Ovary (tissue), 9 donors: ENCODE data around the gene PPP6R2. TPM values are rescaled to one million over a fixed set of nuclear protein-coding genes. Genes with fewer than 3 reads are reported as not detected.

Experiments used
- DNase-seq, 5 donors: peaks; one replicate each; pipeline ENCODE4 v3.0.0-alpha.2; 2019 to 2020
- H3K27ac ChIP-seq, 2 donors: fragments of 200-600 bp; one replicate each; pipeline versions ENCODE4 v1.5.1 to v1.8.0; 2019 to 2022
- H3K27me3 ChIP-seq: fragments of 200-600 bp; one replicate; pipeline ENCODE4 v1.8.0; 2022
- H3K36me3 ChIP-seq: fragments of 200-600 bp; sonication (generic); one replicate; pipeline ENCODE4 v1.5.1; 2019
- H3K4me1 ChIP-seq: one replicate; pipeline ENCODE4 v1.8.1; 2013; ENCODE audit warnings: mild to moderate bottlenecking, moderate library complexity; ENCODE audit not compliant: insufficient read depth
- H3K4me3 ChIP-seq: fragments of 200-600 bp; sonication (generic); one replicate; pipeline ENCODE4 v1.5.1; 2017
- H3K9me3 ChIP-seq, 2 donors: fragments of 200-600 bp in 1 of 2; sonication (generic) in 1 of 2; one replicate each; pipeline versions ENCODE4 v1.5.1 to v1.8.1; 2013 to 2019; ENCODE audit warnings: mild to moderate bottlenecking in 1 of 2, moderate library complexity in 1 of 2
- EP300 ChIP-seq: sonication (generic); formaldehyde crosslinking; IDR thresholded peaks from one replicate; pipeline ENCODE4 v1.6.1; 2017; ENCODE audit warnings: antibody characterized with exemption
- POLR2A ChIP-seq: fragments of 450-650 bp; IDR thresholded peaks from one replicate; pipeline ENCODE4 v1.6.1; 2017; ENCODE audit warnings: antibody characterized with exemption, mild to moderate bottlenecking, moderate library complexity
- WGBS, 3 donors: extraction: QIAGEN DNeasy Blood & Tissue Kit in 1 of 3; methylation state at CpG; one replicate each; pipeline versions ENCODE4 v1.1.5 to v1.1.7; 2013 to 2017; 5-methylcytosine and 5-hydroxymethylcytosine counted together
- intact Hi-C, 4 donors: fragments of 100-400 bp; cut with DNase I; formaldehyde crosslinking; loops; one replicate each; pipeline versions ENCODE4 v1.11.0 to v1.15.1; 2022 to 2023
- polyA plus RNA-seq, 2 donors: library from polyadenylated mRNA; stranded (reverse); fragments of 200-250 nt in 1 of 2; fragments of 350-450 nt in 1 of 2; fragmentation: Illumina TruSeq in 1 of 2; extraction: RNeasy Lipid Tissue Mini Kit (QIAGEN cat#74804) in 1 of 2; gene quantifications; one replicate each; pipeline ENCODE4 v1.2.3, GENCODE V29; 2013 to 2014
- total RNA-seq, 7 donors: library from RNA; depleted of rRNA in 2 of 7; stranded (reverse); fragments of >200 nt in 2 of 7; fragmentation: NEBNext Ultra II Directional in 3 of 7; extraction: Animal tissue kit (Norgen Biotek cat#: 25700) in 3 of 7; gene quantifications; one replicate each; pipeline versions ENCODE4 v1.1.0 to v1.2.4, GENCODE V29; 2016 to 2023
- TF ChIP-seq, protein P1 (sequence below), 3 donors: fragments of 450-650 bp in 2 of 3; fragments of 200-600 bp in 1 of 3; IDR thresholded peaks; one replicate each; pipeline versions ENCODE4 v1.5.1 to v1.8.0; 2016 to 2022; ENCODE audit warnings: antibody characterized with exemption in 3 of 3, mild to moderate bottlenecking in 1 of 3
- donor health status: DM: no; HTN: no; CAD: no; lungs with moderate emphysema.
- donor health status: DM: no; HTN: no; CAD: no.
- donor health status: Bipolar disorder and iron deficiency.
- donor health status: DM: yes; HTN: yes; CAD: no.
- donor health status: DM: no; HTN: no; CAD: no.
- donor health status: DM: yes; HTN: yes; CAD: no.

The PPP6R2 gene
- total and polyA plus RNA-seq, 9 donors: 8.2 to 52.9 (median 35.1) TPM

DNA sequence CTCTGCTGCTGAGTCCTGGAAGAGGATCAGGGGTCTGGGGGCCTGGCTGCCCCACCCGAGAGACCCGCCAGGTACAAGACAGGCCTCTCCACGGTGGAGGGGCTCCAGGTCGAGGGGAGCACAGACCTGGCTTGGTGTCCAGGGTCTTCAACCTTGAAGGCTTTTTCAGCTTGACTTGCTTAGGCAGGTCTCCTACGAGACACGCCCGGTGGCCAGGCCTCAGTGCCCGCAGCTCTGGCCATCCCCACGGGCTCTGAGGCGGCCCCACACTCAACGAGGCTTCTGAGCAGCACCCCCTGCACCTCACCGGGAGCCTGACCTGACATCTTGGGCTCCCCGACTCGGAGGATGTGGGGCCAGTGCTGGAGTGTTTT is 29.1 kb upstream of the PPP6R2 start:
- H3K4me3 ChIP-seq: no peak overlapping the region
- TF ChIP-seq, protein P1, sequence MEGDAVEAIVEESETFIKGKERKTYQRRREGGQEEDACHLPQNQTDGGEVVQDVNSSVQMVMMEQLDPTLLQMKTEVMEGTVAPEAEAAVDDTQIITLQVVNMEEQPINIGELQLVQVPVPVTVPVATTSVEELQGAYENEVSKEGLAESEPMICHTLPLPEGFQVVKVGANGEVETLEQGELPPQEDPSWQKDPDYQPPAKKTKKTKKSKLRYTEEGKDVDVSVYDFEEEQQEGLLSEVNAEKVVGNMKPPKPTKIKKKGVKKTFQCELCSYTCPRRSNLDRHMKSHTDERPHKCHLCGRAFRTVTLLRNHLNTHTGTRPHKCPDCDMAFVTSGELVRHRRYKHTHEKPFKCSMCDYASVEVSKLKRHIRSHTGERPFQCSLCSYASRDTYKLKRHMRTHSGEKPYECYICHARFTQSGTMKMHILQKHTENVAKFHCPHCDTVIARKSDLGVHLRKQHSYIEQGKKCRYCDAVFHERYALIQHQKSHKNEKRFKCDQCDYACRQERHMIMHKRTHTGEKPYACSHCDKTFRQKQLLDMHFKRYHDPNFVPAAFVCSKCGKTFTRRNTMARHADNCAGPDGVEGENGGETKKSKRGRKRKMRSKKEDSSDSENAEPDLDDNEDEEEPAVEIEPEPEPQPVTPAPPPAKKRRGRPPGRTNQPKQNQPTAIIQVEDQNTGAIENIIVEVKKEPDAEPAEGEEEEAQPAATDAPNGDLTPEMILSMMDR (IDR thresholded peaks at IDR 0.05): no peak
- no peak for TF ChIP-seq EP300
- no peak for TF ChIP-seq POLR2A
- DNase-seq: no peak
- no peaks in the 10 kb centered on the region for H3K36me3 ChIP-seq
- H3K27ac ChIP-seq: no peak overlapping the region
- 68 to 76% (median 69%) methylated on average over 9 to 14 of the region's 14 CpGs for WGBS, 3 donors
- H3K9me3 ChIP-seq: no peaks in the 10 kb centered on the region
- peaks cover 3% of the 10 kb centered on the region for H3K4me1 ChIP-seq
- H3K27me3 ChIP-seq: no peaks in the 10 kb centered on the region
- intact Hi-C loops: no loop called here

DNA sequence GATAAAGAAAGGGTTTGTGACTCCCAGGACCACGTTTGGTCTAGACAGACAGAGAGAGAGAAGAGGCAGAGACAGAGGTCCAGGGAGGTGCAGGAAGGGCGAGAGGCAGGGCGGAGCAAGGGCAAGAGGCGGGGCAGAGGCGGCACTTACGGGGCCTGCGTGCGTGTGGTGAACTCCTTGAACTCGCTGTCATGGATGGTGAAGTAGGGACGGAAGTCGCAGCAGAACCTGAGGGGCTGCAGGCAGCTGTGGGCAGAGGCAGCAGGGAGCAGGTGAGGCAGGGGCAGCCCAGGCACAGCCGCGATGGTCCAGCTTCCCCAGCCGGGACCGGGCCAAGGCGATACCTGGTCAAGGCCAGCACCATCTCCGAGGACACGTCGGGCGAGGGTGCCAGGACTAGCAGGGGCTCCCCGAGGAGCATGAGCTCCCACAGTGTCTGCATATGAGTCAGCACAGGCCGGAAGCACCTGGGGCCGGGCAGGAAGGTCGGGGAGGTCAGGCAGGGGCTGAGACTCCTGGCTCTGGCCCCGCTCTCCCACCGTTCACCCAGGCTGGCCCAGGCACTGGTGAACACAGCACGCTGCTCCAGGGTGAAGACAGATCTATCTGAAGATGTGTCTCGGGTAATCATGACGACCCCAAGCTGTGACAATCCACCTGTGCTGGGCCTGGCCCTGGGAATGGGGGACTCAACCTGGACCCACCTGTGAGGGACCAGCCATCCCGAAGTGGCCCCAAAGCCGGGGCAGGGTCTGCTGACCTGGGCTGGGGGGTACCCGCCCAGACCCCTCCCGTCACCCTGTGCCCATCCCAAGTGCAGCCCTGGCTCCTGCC is 28.5 kb upstream of the PPP6R2 start:
- H3K27me3 ChIP-seq: no peaks in the 10 kb centered on the region
- H3K4me1 ChIP-seq: no peaks in the 10 kb centered on the region
- intact Hi-C loops: no loop called here
- TF ChIP-seq POLR2A (no peak), EP300 (no peak)
- TF ChIP-seq, protein P1 (IDR thresholded peaks at IDR 0.05): no peak
- no peak for DNase-seq
- no peak overlapping the region for H3K4me3 ChIP-seq
- no peak overlapping the region for H3K27ac ChIP-seq
- 75 to 79% (median 75%) methylated on average over 33 of the region's 33 CpGs for WGBS, 3 donors
- H3K9me3 ChIP-seq: no peaks in the 10 kb centered on the region
- no peaks in the 10 kb centered on the region for H3K36me3 ChIP-seq

DNA sequence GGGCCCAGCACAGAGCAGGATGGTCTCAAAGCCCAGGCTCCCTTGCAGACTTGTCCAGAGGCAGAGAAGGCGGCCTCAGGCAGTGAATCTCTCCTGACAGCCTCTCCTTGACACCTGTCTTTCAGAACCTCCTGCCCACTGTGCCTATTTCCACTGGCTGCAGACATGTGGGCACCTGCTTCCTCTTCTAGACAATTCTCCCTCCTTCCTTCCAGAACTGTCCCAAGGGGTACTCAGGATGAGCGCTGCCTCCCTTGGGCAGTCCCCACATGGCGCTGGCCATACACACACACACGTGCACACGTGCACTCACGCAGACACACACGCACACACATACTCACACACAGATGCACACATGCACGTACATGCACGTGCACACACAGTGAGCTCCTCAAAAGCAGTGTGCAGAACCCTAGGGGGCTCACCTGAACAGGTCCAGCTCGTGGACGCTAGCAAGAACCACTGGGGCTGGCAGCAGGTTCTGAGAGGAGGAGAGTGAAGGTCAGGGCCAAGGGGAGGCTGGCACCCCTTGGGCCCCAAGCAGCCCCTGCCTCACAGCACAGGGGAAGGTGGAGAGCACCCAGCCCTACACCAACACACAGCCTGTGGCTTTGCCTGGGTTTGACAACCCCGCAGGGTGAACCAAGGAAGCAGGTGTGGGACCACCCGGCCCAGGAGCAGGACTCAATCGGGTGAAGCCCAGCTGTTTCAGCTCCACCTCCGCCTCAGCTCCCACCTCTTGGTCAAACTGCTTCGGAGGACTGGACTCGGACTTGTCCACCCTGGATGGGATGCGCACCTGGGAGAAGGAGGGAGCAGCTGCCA is 27.6 kb upstream of the PPP6R2 start:
- DNase-seq: no peak
- Histone ChIP-seq H3K9me3 (no peaks in the 10 kb centered on the region), H3K27ac (no peak overlapping the region), H3K4me3 (no peak overlapping the region), H3K4me1 (no peaks in the 10 kb centered on the region), H3K36me3 (no peaks in the 10 kb centered on the region), H3K27me3 (no peaks in the 10 kb centered on the region)
- intact Hi-C loops: no loop called here
- TF ChIP-seq, protein P1 (IDR thresholded peaks at IDR 0.05): no peak
- TF ChIP-seq POLR2A (no peak), EP300 (no peak)
- 84 to 87% (median 85%) methylated on average over 18 of the region's 18 CpGs for WGBS, 3 donors

DNA sequence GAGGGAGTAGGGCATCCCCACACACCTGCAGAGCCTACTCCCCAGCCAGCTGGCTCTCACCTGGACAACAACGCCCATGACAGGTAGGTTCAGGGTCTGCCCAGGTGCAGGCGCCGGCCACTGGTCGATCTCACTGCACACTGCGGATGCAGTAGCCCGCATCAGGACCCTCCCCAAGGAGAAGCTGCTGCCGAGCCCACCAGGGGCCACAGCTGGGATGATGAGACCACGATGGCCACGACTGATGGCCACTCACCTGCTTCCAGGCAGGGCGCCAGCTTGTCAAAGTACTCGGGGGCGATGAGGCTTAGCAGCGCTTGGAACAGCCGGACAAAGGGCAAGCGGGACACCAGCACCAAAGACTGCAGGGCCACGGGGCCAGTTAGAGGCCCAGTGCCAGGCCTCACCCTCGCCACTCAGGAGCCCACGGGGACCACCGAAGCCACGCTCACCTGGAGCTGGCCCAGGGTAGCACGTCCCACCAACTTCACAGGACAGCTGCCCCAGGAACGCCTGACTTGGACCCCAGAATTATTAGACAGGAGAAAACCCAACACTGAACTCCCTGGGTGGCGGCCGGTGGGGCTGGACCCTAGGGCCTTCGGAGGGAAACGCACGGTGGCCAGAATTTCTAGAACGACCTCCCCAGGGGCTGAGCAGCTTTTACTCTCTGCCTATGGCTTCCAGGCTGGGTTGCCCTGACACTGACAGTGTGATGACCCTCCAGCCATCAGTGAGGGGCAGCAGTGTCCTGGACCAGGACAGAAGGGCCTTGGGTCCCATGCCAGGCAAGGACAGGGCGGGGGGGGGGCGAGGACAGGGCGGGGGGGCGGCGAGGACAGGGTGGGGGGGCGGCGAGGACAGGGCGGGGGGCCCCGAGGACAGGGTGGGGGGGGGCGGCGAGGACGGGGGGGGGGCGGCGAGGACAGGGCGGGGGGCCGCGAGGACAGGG is 26.7 kb upstream of the PPP6R2 start:
- H3K4me1 ChIP-seq: no peaks in the 10 kb centered on the region
- no peak overlapping the region for H3K4me3 ChIP-seq
- DNase-seq: no peak
- H3K9me3 ChIP-seq: no peaks in the 10 kb centered on the region
- 81 to 90% (median 85%) methylated on average over 28 to 35 of the region's 45 CpGs for WGBS, 3 donors
- H3K27ac ChIP-seq: no peak overlapping the region
- TF ChIP-seq EP300 (no peak), POLR2A (no peak)
- TF ChIP-seq, protein P1 (IDR thresholded peaks at IDR 0.05): no peak
- H3K36me3 ChIP-seq: no peaks in the 10 kb centered on the region
- intact Hi-C loops: no loop called here
- no peaks in the 10 kb centered on the region for H3K27me3 ChIP-seq
